DND-41 (cell line): ENCODE results near the gene KRAS.

Source experiments
- EZH2 ChIP-seq: IDR thresholded peaks from 3 replicates; pipeline ENCODE4 v1.6.1; 2012; ENCODE audit warnings: borderline replicate concordance, low read depth, mild to moderate bottlenecking, moderate library complexity, low read length, inconsistent platforms; ENCODE audit not compliant: severe bottlenecking
- TF ChIP-seq, protein P1 (sequence below): IDR thresholded peaks from 2 replicates; pipeline ENCODE4 v1.5.1; 2012; ENCODE audit warnings: borderline replicate concordance, low read length, moderate library complexity, mild to moderate bottlenecking; ENCODE audit not compliant: poor library complexity, severe bottlenecking; ENCODE audit errors: extremely low read depth

DNA sequence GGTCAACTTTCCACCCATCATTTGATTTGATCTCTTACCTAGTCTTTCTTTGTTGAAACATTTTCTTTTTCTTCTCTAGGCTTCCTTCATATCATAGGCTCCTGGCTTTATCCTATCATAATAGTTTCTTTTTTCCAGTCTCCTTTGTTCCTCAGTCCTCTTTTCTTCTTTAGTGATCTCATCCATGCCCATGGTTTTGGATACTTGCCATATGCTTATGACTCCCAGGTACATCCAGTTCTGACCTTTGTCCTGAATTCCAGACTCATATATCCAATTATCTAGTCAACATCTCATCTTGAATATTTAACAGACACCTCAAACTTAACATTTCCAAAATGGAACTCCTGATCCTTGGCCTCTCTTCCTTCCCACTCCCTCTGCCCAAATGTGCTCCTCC, 36.1 kb upstream of the KRAS start:
- TF ChIP-seq EZH2, result no peak
- TF ChIP-seq, protein P1, sequence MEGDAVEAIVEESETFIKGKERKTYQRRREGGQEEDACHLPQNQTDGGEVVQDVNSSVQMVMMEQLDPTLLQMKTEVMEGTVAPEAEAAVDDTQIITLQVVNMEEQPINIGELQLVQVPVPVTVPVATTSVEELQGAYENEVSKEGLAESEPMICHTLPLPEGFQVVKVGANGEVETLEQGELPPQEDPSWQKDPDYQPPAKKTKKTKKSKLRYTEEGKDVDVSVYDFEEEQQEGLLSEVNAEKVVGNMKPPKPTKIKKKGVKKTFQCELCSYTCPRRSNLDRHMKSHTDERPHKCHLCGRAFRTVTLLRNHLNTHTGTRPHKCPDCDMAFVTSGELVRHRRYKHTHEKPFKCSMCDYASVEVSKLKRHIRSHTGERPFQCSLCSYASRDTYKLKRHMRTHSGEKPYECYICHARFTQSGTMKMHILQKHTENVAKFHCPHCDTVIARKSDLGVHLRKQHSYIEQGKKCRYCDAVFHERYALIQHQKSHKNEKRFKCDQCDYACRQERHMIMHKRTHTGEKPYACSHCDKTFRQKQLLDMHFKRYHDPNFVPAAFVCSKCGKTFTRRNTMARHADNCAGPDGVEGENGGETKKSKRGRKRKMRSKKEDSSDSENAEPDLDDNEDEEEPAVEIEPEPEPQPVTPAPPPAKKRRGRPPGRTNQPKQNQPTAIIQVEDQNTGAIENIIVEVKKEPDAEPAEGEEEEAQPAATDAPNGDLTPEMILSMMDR, result no peak
